Uterus (tissue), 4 donors: ENCODE measurements around the gene SLC22A6. TPM values are rescaled to one million over a fixed set of nuclear protein-coding genes. Genes with fewer than 3 reads are reported as not detected.

Source experiments
- DNase-seq, 2 donors: peaks; one replicate each; pipeline ENCODE4 v3.0.0-alpha.2; 2019 to 2020
- H3K27ac ChIP-seq, 2 donors: fragments of 200-600 bp; sonication (generic); 1 replicate in 1 of 2; 2 replicates in 1 of 2; pipeline ENCODE4 v1.5.1; 2016 to 2018
- H3K27me3 ChIP-seq, 2 donors: fragments of 200-600 bp; sonication (generic); one replicate each; pipeline ENCODE4 v1.5.1; 2018 to 2019; ENCODE audit warnings: control low read depth in 1 of 2
- H3K36me3 ChIP-seq, 2 donors: fragments of 200-600 bp; sonication (generic); one replicate each; pipeline ENCODE4 v1.5.1; 2019; ENCODE audit warnings: control low read depth in 1 of 2
- H3K4me1 ChIP-seq, 2 donors: fragments of 200-600 bp; sonication (generic); one replicate each; pipeline ENCODE4 v1.5.1; 2018 to 2019; ENCODE audit warnings: control low read depth in 1 of 2
- H3K4me3 ChIP-seq, 2 donors: fragments of 200-600 bp; sonication (generic); 1 replicate in 1 of 2; 2 replicates in 1 of 2; pipeline ENCODE4 v1.5.1; 2018 to 2019; ENCODE audit warnings: mild to moderate bottlenecking in 1 of 2
- H3K9me3 ChIP-seq, 2 donors: fragments of 200-600 bp; sonication (generic); one replicate each; pipeline ENCODE4 v1.5.1; 2019; ENCODE audit warnings: control low read depth in 1 of 2
- CTCF ChIP-seq, 4 experiments: fragments of 200-600 bp in 2 of 4; fragments of 450-650 bp in 2 of 4; sonication (generic) in 2 of 4; IDR thresholded peaks; one replicate each; pipeline ENCODE4 v1.5.1; 2016 to 2019; ENCODE audit warnings: antibody characterized with exemption in 4 of 4, mild to moderate bottlenecking in 2 of 4, moderate library complexity in 1 of 4
- POLR2A ChIP-seq, 2 donors: fragments of 450-650 bp; IDR thresholded peaks; one replicate each; pipeline ENCODE4 v1.6.1; 2016; ENCODE audit warnings: antibody characterized with exemption in 2 of 2, mild to moderate bottlenecking in 1 of 2, moderate library complexity in 1 of 2
- intact Hi-C: fragments of 100-400 bp; cut with DNase I; formaldehyde crosslinking; loops from one replicate; pipeline ENCODE4 v1.15.1; 2023; ENCODE audit warnings: low total_unique reads
- total RNA-seq, 4 donors: library from RNA; depleted of rRNA in 3 of 4; stranded (reverse); fragments of >200 nt in 3 of 4; gene quantifications; one replicate each; pipeline versions ENCODE4 v1.1.0 to v1.2.4, GENCODE V29; 2014 to 2023
- donor health status: DM: yes; HTN: yes; CAD: no.

SLC22A6 gene
- total RNA-seq, 4 donors from 2014 or later: not detected

- no peaks in the 10 kb centered on the region for H3K36me3 ChIP-seq
- H3K27ac ChIP-seq: no peak overlapping the region
- intact Hi-C loops: no loop called here
- H3K9me3 ChIP-seq: no peaks in the 10 kb centered on the region
- H3K4me3 ChIP-seq: no peak overlapping the region
- peaks cover 0 to 4% of the 10 kb centered on the region in 2 donors for H3K27me3 ChIP-seq
- DNase-seq: no peak
- no peaks in the 10 kb centered on the region for H3K4me1 ChIP-seq
- TF ChIP-seq POLR2A (IDR thresholded peaks at IDR 0.05) (no peak), CTCF (IDR thresholded peaks at IDR 0.05) (no peak)
Observed at GRCh38 chr11:62931499-62932278, 53.1 kb downstream of the SLC22A6 start.

GRCh38 chr11:62930666-62931065, 54.1 kb downstream of the SLC22A6 start:
- TF ChIP-seq POLR2A (IDR thresholded peaks at IDR 0.05): no peak
- no peak for TF ChIP-seq CTCF (IDR thresholded peaks at IDR 0.05)
- H3K9me3 ChIP-seq: no peaks in the 10 kb centered on the region
- no peak for DNase-seq
- no peak overlapping the region for H3K27ac ChIP-seq
- no peaks in the 10 kb centered on the region for H3K4me1 ChIP-seq
- H3K27me3 ChIP-seq: peaks cover 3 to 13% of the 10 kb centered on the region in 2 donors
- H3K36me3 ChIP-seq: no peaks in the 10 kb centered on the region
- H3K4me3 ChIP-seq: no peak overlapping the region
- intact Hi-C loops: no loop called here

- DNase-seq: no peak
- Histone ChIP-seq H3K36me3 (no peaks in the 10 kb centered on the region), H3K27ac (no peak overlapping the region), H3K9me3 (no peaks in the 10 kb centered on the region), H3K4me1 (no peaks in the 10 kb centered on the region), H3K27me3 (peaks cover 6 to 13% of the 10 kb centered on the region in 2 donors), H3K4me3 (no peak overlapping the region)
- intact Hi-C loops: no loop called here
- TF ChIP-seq CTCF (IDR thresholded peaks at IDR 0.05): no peak
Observed at GRCh38 chr11:62930157-62930556, 54.6 kb downstream of the SLC22A6 start.

- H3K4me1 ChIP-seq: peaks cover 0 to 4% of the 10 kb centered on the region in 2 donors
- intact Hi-C loops: no loop called here
- DNase-seq: no peak
- H3K4me3 ChIP-seq: no peak overlapping the region
- no peaks in the 10 kb centered on the region for H3K36me3 ChIP-seq
- H3K27ac ChIP-seq: no peak overlapping the region
- no peaks in the 10 kb centered on the region for H3K9me3 ChIP-seq
- TF ChIP-seq POLR2A (IDR thresholded peaks at IDR 0.05) (no peak), CTCF (IDR thresholded peaks at IDR 0.05) (no peak)
- H3K27me3 ChIP-seq: peaks cover 20 to 24% of the 10 kb centered on the region in 2 donors
Observed at GRCh38 chr11:62928011-62928410, 56.8 kb downstream of the SLC22A6 start.

GRCh38 chr11:62926680-62927455, 57.9 kb downstream of the SLC22A6 start:
- no peak for TF ChIP-seq POLR2A (IDR thresholded peaks at IDR 0.05)
- no peak for TF ChIP-seq CTCF (IDR thresholded peaks at IDR 0.05)

More at GRCh38 chr11:62926680-62927455, 57.9 kb downstream of the SLC22A6 start:
- Histone ChIP-seq H3K36me3 (no peaks in the 10 kb centered on the region), H3K4me3 (no peak overlapping the region), H3K4me1 (peaks cover 0 to 4% of the 10 kb centered on the region in 2 donors), H3K27ac (no peak overlapping the region), H3K27me3 (peaks cover 20 to 25% of the 10 kb centered on the region in 2 donors), H3K9me3 (no peaks in the 10 kb centered on the region)
- DNase-seq: no peak
- intact Hi-C loops: no loop called here
